ENCODE results near the gene HEMK1. TPM values are rescaled to one million over a fixed set of nuclear protein-coding genes. Genes with fewer than 3 reads are reported as not detected.

Gene HEMK1
- total and polyA plus RNA-seq, 2 of the 4 experiments (the other 2 are of a cell fraction) = 17.2 to 20.8 TPM

DNA sequence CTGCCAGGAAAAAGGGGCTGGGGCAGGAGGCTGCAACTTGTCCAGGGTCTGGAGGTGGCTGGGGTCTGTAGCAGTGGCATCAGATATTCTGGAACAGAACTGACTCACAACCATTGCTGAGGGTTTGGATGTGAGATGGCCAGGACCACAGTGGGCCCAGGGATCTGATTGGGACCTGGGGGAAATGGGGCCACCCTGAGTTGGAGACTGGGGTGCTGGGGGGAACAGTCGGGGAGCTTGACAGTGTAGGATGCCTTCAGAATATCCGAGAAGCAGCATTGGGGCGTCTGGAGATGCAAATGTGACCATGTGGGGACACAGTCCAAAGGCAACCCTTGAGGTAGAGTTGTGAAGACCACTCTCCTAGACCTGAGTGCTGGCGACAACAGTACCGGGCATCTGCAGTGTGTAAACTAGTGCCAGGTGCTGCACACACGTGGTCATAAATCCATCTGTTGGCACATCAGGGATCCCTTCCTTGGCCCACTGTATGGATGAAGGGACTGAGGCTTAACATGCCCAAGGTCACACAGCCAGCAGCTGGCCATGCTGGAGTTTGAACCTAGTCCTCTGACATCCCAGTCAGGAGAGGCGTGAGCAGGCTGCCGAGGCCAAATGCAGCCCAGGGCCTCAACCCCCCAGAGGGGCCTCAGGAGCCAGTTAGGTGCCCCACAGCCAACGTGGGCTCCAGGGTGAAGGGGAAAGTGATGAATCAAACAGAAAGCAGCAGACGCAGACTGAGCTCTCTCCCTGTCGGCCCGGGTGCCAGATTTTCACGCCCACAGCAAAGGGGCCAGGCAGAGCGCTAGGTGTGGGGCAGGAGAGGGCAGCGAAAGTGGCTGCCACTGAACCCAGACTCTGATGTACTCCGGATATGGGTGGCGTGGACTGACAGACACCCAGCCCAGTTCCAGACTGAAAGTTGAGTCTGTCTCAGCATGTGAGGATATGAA, 18.8 kb downstream of the HEMK1 start:
- WGBS, 2 experiments (ENCODE audit: extremely low coverage in 2 of 2, insufficient read length in 1 of 2) = 67% methylated on average over 13 of the region's 17 CpGs; no CpG with 5 or more reads in 1 of the 2 experiments
- intact Hi-C loops (cut with micrococcal nuclease) (no loop called here), in situ Hi-C loops (cut with MboI; ENCODE audit: low sequenced_read_pairs) (no loop called here), dilution Hi-C loops (cut with HindIII; ENCODE audit: low sequenced_read_pairs, unreplicated experiment) (no loop called here)
- no peaks in the 10 kb centered on the region for H4K20me1 ChIP-seq (ENCODE audit: insufficient read depth, low read length)
- no peak overlapping the region for H4K8ac ChIP-seq (ENCODE audit: low read depth in 2 of 2, low read length in 2 of 2)
- ATAC-seq (ENCODE audit: low read depth) = no peak
- no peak overlapping the region for H3K23ac ChIP-seq (ENCODE audit: low read depth, low read length)
- H2BK15ac ChIP-seq (ENCODE audit: low read depth, low read length) = no peak overlapping the region
- BruUV-seq (replicated peaks) = no TSS peak
- H3K9me1 ChIP-seq (ENCODE audit: insufficient read depth, low read length) = 0 out of 2 replicates have a peak, but pooled peaks cover 3% of the 10 kb centered on the region
- TF ChIP-seq, protein P1, sequence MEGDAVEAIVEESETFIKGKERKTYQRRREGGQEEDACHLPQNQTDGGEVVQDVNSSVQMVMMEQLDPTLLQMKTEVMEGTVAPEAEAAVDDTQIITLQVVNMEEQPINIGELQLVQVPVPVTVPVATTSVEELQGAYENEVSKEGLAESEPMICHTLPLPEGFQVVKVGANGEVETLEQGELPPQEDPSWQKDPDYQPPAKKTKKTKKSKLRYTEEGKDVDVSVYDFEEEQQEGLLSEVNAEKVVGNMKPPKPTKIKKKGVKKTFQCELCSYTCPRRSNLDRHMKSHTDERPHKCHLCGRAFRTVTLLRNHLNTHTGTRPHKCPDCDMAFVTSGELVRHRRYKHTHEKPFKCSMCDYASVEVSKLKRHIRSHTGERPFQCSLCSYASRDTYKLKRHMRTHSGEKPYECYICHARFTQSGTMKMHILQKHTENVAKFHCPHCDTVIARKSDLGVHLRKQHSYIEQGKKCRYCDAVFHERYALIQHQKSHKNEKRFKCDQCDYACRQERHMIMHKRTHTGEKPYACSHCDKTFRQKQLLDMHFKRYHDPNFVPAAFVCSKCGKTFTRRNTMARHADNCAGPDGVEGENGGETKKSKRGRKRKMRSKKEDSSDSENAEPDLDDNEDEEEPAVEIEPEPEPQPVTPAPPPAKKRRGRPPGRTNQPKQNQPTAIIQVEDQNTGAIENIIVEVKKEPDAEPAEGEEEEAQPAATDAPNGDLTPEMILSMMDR (conservative IDR thresholded peaks at IDR 0.05; ENCODE audit: low read depth, low read length) = no peak
- TF ChIP-seq RFX5 (IDR thresholded peaks at IDR 0.05; ENCODE audit: low read depth, low read length) (no peak), RAD21 (IDR thresholded peaks at IDR 0.05; ENCODE audit: low read length) (no peak)
- H2AK9ac ChIP-seq (replicated peaks; ENCODE audit: low read depth, low read length, poor library complexity) = no peak overlapping the region
- H3K9me3 ChIP-seq (ENCODE audit: control insufficient read depth, insufficient read depth, low read length) = no peaks in the 10 kb centered on the region
- ChIA-PET POLR2A (ENCODE audit: unreplicated experiment) (no interaction called here), CTCF (interaction anchor here (0.6 kb wide), 1 partner anchor 1006 kb away, joined by 6 read pairs; no protein-coding TSS in a partner anchor)
- H4K5ac ChIP-seq (ENCODE audit: low read depth, low read length) = no peak overlapping the region
- no peaks in the 10 kb centered on the region; the same call in 1 of the 2 replicates for H3K36me3 ChIP-seq (ENCODE audit: control insufficient read depth, insufficient read depth, low read length)
- H3K4me2 ChIP-seq (ENCODE audit: low read depth, low read length) = no peak overlapping the region
- H2BK5ac ChIP-seq (ENCODE audit: low read depth, low read length, poor library complexity, severe bottlenecking) = no peak overlapping the region
- H3K27ac ChIP-seq (ENCODE audit: insufficient read depth, low read length) = no peak overlapping the region
- H3K79me1 ChIP-seq (ENCODE audit: low read depth in 1 of 2, low read length in 2 of 2) = no peaks in the 10 kb centered on the region
- no peak overlapping the region for H3K56ac ChIP-seq (ENCODE audit: extremely low read depth, insufficient read depth, low read length)
- DNase-seq = no peak
- H3K4me3 ChIP-seq (ENCODE audit: insufficient read depth, low read depth, low read length) = no peak overlapping the region
- H2BK120ac ChIP-seq (ENCODE audit: low read depth, low read length) = no peak overlapping the region
- no peak overlapping the region for H4K91ac ChIP-seq (ENCODE audit: insufficient read depth, low read depth, low read length)
- H3K9ac ChIP-seq (ENCODE audit: low read depth, low read length) = no peak overlapping the region
- no peaks in the 10 kb centered on the region; the same call in 1 of the 2 replicates for H3K4me1 ChIP-seq (ENCODE audit: control insufficient read depth, insufficient read depth, low read length)
- no peak overlapping the region; the same call in 1 of the 2 replicates for H2AK5ac ChIP-seq (ENCODE audit: low read depth, low read length)
- H3K14ac ChIP-seq (replicated peaks; ENCODE audit: low read depth, low read length) = no peak overlapping the region
- no peak overlapping the region for H2AFZ ChIP-seq (replicated peaks; ENCODE audit: low read length, poor library complexity)
- no peak overlapping the region for H2BK20ac ChIP-seq (ENCODE audit: low read depth, low read length)
- no peak overlapping the region for H3K4ac ChIP-seq (ENCODE audit: low read depth, low read length)
- no peak overlapping the region for H3K18ac ChIP-seq (ENCODE audit: low read depth, low read length)
- no peaks in the 10 kb centered on the region for H3K27me3 ChIP-seq (ENCODE audit: control insufficient read depth, insufficient read depth, low read length)
